Glomerular endothelial cell (primary cell): ENCODE data around the gene MYOZ1. TPM values are rescaled to one million over a fixed set of nuclear protein-coding genes. Genes with fewer than 3 reads are reported as not detected.
A peak's percentile ranks its signal among the peaks of the same experiment; 100 is the strongest.

ENCODE experiments used
- DNase-seq: peaks from one replicate; pipeline ENCODE4 v3.0.0-alpha.2; 2011; ENCODE audit warnings: low read depth, low spot score; ENCODE audit errors: extremely low read depth
- total RNA-seq: library from RNA; depleted of rRNA; stranded (reverse); fragments of >200 nt; gene quantifications from 2 replicates; pipeline ENCODE4 v1.2.3, GENCODE V29; 2015

The MYOZ1 gene
- total RNA-seq, 1 donor from 2014 or later: not detected

DNA sequence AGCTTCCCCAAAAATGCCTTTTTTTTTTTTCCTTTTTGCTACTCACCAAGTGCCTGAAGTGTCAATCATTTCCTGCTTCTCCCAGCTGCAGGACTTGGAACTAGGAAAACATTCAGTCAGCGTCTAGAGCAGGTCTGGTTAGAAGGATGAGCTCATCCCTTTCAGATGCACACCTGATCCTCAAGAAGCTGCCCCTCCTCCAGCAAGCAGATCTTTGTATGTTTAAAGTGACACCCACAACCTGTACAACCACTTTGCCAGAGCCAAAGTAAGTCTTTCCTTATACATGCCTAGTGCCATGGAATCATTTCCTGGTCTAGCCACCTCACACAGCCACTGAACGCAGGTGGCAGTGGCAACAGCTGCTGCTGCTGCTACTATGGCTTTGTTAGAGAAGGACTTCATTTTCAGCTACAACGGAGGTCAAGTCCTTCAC is 39.8 kb downstream of the MYOZ1 start:
- no peak for DNase-seq

DNA sequence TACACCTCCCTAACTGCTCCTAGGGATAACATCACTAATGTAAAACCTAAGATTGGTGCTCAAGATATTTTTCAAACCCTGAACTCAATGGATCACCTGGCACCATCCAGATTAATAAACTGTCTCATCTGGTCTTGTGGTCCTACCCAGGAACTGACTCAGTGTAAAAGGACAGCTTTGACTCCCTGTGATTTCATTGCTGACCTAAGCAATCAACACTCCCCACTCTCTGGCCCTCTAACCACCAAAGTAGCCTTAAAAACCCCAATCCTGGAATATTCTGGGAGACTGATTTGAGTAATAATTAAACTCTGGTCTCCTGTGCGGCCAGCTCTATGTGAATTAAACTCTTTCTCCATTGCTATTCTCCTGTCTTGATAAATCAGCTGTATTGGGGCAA is 43.9 kb downstream of the MYOZ1 start:
- no peak for DNase-seq

DNA sequence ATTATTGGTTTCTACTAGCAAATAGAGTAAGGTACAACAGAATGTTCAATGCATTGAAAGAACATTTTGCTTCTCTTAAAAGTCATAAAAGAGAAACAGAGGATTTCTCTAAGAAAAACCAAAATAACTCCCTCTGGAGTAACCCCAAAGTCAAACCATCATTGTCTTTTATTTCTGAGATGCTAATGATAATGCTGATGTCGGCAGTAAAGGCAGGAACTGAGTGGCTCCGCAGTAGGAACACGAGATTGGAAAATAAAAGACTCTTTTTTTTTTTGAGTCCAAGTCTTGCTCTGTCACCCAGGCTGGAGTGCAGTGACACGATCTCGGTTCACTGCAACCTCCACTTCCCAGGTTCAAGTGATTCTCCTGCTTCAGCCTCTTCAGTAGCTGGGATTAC is 47.5 kb downstream of the MYOZ1 start:
- no peak for DNase-seq

- DNase-seq: no peak
These were observed 48.2 kb downstream of the MYOZ1 start for GRCh38 chr10:73593110-73593509.

DNA sequence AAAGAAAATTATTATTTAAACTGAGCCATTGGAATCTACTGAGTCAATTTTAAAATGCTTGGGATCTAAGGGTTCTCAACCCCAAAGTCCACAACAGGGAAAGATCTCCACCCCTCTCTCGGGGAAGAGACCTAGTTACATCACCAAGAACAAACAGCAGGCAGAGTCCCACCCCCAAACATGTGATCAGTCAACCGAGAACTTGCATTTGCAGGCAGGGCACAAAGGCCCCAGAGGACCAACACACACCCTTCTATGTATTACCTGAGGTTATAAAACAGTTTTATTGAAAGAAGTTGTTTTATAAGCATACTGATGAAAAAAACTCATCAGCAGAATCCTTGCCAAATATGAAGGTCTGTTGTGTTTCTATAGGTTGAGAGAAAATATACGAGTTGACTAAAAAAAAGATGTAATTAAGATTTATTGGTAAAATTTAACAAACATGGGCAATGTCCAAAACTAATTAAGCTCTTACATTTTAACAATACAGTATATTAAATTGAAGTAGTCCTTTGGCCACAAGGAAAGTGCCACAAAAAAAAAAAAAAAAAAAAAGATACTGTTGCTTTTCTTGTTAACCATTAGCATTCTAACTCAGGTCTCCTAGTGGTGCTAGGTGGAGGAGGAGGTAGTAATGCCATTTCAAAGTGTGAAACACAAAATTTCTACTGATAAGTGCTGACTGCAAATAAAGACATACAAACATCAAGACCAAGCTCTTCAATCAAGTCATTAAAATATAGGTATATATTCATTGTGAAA is 49.2 kb downstream of the MYOZ1 start:
- DNase-seq: no peak

DNA sequence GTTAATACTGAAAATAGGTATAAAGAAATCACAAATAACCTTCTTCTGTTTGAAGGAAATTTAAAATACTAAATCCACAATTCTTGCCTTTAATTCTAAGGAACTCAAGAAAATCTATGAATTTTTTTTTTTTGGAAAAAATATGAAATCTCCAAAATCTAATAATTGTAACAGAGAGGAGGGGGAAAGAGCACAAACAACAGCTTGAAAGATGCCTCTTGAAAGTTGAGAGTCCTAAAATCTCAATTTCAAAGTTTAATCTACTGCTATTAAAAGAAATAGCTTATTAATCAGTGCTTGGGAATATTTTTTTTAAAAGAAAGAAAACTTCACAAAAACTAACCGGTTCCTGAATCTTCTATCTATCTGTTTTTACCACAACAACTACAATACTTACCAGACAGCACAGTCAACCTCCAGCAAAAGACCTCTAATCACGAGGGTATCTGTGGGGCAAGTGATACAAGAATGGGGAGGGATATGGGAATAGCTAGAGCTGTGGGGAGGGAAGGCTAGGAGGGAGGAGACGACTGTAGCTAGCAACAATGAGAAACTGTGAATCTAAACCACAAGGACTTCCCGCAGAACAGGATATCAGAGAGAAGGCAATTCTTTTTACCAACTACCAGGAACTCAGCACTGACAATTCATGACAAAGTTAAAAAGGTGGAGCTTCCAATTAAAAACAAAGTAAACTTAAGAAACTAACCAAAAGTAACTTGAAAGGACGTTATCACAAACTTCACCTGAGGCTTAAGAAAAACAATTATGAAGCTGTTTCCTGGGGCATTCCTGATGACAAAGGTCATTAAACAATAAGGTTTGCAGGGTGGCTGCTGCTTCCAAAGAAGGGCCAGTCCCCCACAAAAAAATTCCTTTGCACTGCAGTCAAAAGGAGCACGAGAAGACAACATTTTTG is 50.1 kb downstream of the MYOZ1 start, which contains the start of gene USP54:
TSS of gene USP54 (minus strand) at position 462 of the 919 bp plus-strand sequence. CDS start 15,684 bp downstream, outside the sequence.
- no peak for DNase-seq

GRCh38 chr10:73589563-73590126 is 51.6 kb downstream of the MYOZ1 start:
- DNase-seq: no peak

- no peak for DNase-seq
These were observed 52.6 kb downstream of the MYOZ1 start for GRCh38 chr10:73588656-73589055.

- peak; percentile 75 for DNase-seq
These were observed 54.7 kb downstream of the MYOZ1 start for GRCh38 chr10:73586583-73586984.

DNA sequence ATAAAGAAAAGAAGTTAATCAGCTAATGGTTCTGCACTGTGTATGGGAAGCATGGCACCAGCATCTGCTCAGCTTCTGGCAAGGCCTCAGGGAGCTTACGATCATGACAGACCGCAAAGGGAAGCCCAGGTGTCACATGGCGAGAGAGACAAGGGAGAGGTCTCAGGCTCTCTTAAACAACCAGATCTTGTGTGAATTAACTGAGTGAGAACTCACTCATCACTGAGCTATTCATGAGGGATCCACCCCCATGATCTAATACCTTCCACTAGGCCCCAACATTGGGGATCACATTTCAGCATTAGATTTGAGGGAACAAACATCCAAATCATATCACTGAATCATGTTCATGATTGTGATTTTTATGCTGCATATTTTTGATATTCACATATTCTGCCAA is 55.9 kb downstream of the MYOZ1 start:
- DNase-seq: no peak

- DNase-seq: no peak
These were observed 56.5 kb downstream of the MYOZ1 start for GRCh38 chr10:73584737-73585136.

DNA sequence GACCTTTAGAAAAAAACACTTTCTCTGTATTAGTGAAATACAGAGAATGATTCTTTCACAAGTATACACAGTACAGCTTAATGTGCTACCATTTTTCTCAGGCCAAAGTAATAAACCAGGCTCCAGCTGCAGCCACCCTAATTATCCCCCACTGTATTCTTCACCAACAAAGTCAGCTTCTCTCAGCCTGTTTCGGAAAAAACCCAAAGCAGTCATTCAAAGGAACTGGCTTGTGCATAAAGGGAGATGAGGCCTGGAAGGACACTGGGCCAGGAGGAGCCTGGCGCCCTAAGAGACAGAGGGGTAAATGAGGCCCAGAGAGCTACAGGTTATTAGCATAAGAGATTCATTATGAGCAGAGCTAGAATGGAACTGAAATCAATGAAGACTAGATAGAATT is 59.4 kb downstream of the MYOZ1 start:
- no peak for DNase-seq

Other genes starting within 250 kb of the MYOZ1 start
- 76.1 and 102 TPM in 2 replicates for gene ANXA7, start 227.4 kb downstream of the MYOZ1 start, total RNA-seq
- 1.3 and 2.4 TPM in 2 replicates for gene MSS51, start 207.9 kb downstream of the MYOZ1 start, total RNA-seq
- 22.9 and 31.4 TPM in 2 replicates for gene PPP3CB, start 145.4 kb downstream of the MYOZ1 start, total RNA-seq
- 9.7 and 16.4 TPM in 2 replicates for gene USP54, start 50.1 kb downstream of the MYOZ1 start, total RNA-seq
- not detected in 2 replicates for gene SYNPO2L, start 14.6 kb upstream of the MYOZ1 start, total RNA-seq
- 0.58 and 4.7 TPM in 2 replicates for gene AGAP5, start 56.6 kb upstream of the MYOZ1 start, total RNA-seq
- 67.6 and 72.3 TPM in 2 replicates for gene SEC24C, start 102.9 kb upstream of the MYOZ1 start, total RNA-seq
- gene CHCHD1, start 140.6 kb upstream of the MYOZ1 start, total RNA-seq: 28.9 and 38.7 TPM in 2 replicates
- gene ZSWIM8, start 144.1 kb upstream of the MYOZ1 start, total RNA-seq: 83.3 and 123 TPM in 2 replicates
- 27.9 and 35.1 TPM in 2 replicates for gene NDST2, start 170.1 kb upstream of the MYOZ1 start, total RNA-seq
- gene CAMK2G, start 233.1 kb upstream of the MYOZ1 start, total RNA-seq: 24.5 and 28.8 TPM in 2 replicates